Loucy (cell line): ENCODE data around the gene CDYL2.

ENCODE experiments used
- EZH2phosphoT487 ChIP-seq: fragments of 200-600 bp; IDR thresholded peaks from 2 replicates; pipeline ENCODE4 v1.6.1; 2018; ENCODE audit warnings: antibody characterized with exemption, mild to moderate bottlenecking, moderate library complexity, borderline replicate concordance
- TF ChIP-seq, protein P1 (sequence below): fragments of 200-600 bp; sonication (generic); conservative IDR thresholded peaks from 2 replicates; pipeline ENCODE4 v1.5.1; 2014; ENCODE audit warnings: mild to moderate bottlenecking, antibody characterized with exemption, low read length

- TF ChIP-seq, protein P1, sequence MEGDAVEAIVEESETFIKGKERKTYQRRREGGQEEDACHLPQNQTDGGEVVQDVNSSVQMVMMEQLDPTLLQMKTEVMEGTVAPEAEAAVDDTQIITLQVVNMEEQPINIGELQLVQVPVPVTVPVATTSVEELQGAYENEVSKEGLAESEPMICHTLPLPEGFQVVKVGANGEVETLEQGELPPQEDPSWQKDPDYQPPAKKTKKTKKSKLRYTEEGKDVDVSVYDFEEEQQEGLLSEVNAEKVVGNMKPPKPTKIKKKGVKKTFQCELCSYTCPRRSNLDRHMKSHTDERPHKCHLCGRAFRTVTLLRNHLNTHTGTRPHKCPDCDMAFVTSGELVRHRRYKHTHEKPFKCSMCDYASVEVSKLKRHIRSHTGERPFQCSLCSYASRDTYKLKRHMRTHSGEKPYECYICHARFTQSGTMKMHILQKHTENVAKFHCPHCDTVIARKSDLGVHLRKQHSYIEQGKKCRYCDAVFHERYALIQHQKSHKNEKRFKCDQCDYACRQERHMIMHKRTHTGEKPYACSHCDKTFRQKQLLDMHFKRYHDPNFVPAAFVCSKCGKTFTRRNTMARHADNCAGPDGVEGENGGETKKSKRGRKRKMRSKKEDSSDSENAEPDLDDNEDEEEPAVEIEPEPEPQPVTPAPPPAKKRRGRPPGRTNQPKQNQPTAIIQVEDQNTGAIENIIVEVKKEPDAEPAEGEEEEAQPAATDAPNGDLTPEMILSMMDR, result no peak
- no peak for TF ChIP-seq EZH2phosphoT487
Measured at GRCh38 chr16:80791411-80791810, 13.0 kb downstream of the CDYL2 start.
